Stimulated activated CD4-positive, alpha-beta T cell treated with anti-CD3 and anti-CD28 coated beads, Interleukin-4, amount 100 ng/mL, for 1 hour (primary cell): ENCODE data around the gene CASZ1.

ENCODE experiments used
- DNase-seq: peaks from one replicate; pipeline ENCODE4 v3.0.0-alpha.2; 2020

CASZ1 gene

DNA sequence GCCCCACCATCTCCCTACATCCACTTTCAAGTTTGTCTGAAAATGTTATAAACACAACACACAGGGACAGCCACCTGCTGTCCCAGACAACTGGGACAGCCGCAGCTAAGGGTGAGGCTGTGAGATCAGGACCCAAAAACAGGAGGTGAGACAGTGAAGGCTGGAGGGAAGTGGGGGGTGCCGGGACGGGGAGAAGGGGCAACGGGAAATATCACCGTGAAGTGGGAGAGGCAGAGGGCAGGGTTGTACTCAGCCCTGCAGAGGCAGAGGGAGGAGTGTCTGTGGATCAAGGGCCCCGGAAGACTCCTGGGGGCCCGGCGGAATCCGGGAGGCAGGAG lies 114.4 kb downstream of the CASZ1 start:
- DNase-seq = no peak

DNA sequence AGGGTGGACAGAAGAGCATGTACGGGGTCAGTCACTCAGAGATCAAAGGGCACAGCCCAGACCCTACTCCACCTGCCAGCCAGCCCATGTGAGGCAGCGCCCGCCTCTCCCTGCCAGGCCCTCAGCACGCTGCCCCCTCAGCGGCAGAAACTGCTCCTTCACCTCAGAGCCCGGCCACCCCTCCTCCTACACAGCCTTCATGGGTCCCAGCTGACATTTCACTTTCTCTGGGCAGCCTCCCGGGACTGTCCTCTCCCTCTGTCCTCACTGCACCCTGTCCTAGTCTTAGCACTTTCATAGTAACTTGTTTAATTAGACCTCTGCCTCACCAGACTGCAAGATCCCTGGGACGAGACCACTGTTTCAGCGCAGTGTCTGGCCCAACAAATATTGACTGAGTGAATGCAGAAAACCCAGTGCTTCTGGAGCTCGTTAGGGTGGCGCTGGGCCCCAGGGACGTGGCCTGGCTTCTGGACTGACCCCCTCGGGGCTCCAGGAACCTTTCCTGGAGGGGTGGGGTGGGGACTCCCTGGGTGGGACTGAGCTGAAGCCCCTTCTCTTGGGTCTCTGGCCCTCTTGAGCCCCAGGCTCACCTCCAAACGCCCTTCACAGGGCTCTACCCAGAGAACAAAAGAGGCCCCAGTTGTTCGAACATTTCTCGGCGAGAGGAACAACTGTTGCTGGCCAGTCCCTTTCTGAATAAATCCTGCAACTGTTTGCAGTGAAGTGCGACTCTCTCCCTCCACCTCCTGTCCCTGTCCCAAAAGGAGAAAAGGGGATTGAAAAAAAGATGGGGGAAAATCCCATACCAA lies 114.9 kb downstream of the CASZ1 start:
- DNase-seq = no peak

DNA sequence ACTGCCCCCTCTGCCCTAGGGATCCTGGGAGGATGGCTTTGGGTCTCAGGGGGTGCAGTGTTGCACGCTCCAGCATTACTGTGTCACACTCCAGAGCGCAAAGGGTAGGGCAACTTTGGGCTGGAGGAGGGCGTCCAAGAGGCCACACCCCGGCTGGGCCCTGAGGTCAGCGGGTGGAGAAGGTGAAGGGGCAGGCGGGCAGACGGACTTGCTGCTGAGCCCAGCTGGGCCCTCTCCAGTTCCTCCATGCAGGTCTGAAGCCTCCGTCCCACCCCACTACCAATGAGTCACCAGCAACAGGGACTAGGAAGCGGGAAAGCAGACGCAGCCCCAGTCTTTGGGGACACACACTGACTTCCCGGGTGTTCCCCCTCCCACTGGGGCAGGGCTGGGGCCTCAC lies 116.0 kb downstream of the CASZ1 start:
- no peak for DNase-seq

DNA sequence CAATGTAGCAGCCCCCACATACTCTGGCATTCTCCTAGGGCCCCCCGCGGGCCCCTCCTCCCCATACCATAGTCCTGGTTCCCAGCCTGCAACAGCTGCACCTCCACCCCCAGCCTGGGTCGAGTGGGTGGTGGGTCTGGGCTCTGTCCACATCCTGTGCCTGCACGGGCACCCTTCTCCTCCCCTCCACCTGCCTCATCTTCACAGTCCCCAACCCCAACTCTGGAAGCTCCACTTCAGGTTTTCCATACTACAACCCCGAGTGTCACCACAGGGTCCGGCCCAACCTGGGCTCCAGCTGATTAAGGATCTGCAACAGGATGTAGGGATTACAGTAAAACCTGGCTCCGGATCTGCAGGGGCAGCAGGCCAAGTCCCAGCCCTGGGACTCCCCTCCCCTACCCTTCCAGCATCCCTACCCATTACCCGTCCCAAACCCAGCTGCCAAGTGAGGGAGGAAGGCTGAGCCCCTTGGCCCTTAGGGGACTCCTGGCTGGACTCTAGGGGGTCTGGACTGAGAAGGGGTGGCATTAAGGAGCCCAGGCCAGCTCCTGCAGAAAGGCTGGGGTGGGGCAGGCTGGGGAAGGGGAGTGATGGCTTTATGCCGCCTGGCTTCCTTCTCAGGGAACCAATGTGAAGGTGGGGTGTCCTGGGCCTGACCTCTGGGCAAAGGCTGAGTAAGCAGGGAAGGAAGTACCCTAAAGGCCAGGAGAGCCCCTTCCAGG lies 116.8 kb downstream of the CASZ1 start:
- DNase-seq = no peak

DNA sequence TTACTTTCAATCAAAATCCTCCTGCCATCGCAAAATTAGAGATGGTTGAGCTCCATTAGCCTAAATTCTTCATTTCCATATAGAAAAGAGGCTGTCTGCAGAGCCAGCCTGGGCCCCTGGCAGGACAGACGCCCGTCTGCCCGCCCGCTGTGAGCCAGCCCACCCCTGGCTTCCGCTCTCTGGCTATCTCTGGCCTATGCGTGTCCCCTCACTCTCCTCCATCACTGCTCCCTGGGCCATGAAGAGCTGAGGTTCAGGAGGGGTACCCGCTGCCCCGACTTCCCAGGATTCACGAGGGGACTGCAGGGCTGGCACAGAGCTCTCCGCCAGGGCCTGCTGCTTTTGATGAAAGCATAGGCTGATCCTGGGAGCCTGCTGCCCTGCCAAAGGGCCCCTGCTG lies 117.6 kb downstream of the CASZ1 start:
- no peak for DNase-seq

DNA sequence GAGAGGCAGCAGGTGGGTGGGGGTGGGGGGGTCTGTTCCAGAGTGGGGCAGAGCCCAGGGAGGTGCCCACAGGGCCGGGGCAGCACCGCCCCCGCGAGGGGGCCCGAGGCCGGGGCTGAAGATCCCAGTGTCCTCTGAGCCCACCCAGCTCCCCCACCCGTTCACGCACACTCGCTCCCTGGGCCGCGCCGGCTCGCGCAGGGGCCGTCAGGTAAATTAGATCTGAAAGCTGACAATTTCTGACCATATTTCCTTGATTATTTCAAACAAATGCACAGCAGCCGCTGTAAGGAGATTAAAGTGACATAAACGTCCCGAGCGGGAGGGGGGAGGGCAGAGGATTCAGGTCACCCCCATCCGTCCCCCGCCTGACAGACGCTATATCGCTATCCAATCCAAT lies 118.0 kb downstream of the CASZ1 start:
- DNase-seq = no peak

DNA sequence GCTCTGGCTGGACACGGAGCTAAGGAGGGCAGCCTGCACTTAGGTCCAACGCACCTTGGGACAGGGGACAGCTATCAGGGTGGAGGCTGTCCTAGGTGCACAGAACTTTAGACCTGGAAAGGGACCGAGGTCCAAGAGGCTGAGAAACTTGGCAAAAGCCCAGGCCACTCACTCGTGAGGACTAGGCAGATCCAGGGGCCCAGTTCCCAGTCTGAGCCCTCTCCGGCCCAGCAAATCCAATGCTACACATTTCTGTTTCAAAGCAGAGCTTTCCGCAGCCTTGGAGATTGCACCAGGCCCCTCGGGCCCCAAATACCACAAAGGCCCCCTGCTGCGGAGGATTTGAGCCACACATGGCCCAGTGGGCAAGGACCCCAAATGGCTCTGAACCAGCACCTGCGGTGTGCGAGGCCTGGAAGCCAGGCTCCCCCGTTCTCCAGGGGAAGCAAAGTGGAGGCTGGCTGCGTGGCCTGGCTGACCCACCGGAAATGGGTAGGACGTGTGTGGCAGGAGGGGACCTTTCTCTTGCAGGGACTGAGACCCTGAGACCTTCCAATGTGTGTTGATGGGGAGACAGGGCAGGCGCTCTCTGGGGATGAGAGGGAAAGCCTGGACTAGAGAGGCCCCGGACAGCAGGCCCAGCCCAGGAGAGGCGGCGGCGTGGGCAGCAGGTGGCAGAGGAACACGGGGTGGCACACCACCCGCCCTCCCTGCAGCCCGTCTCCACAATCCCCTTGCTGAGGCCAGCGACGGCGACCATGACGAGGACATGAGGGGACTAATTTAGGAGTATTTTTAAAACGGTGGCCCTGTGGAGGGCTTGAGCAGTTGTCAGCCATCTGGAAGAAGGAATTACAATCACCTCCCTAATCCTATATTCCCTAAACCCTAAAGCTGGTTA lies 118.7 kb downstream of the CASZ1 start:
- DNase-seq = no peak

DNA sequence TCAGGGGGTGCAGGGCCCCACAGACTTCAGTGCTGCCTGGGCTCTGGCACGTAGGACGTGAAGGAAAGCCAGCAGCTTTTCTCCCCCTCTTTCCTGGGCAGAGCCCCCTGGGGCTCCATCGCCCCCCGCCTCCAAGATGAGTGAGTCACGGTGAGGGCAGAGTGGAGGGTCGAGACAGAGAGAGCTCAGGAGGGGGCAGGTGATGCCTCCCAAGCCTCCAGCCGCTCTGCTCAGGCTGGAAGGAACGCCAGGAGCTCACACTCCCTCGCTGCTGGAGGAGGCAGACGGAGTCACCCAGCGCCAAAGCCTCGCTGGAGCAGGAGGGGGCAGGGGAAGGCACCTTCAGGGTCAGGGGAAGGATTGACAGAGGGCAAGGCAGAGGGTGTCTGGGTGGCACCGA lies 119.5 kb downstream of the CASZ1 start:
- no peak for DNase-seq

DNA sequence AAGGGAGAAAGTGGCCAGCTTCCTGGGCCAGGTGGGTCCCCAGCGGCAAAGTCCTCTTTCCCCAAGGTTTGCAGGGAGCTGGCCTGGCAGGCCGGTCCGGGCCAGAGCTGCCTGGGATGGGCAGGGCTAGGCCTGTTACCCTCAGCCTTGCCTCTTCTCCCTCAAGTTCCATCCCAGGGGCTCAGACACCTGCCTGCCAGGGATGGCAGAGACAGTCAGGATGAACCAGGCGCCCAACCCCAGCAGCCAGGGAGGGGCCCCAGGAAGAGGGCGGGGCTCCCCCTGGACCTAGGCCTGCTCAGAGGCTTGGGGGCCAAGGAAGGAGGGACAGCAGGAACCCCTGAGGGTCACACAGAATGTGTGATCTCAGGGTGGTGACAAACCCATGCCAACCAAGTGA lies 120.6 kb downstream of the CASZ1 start:
- no peak for DNase-seq

DNA sequence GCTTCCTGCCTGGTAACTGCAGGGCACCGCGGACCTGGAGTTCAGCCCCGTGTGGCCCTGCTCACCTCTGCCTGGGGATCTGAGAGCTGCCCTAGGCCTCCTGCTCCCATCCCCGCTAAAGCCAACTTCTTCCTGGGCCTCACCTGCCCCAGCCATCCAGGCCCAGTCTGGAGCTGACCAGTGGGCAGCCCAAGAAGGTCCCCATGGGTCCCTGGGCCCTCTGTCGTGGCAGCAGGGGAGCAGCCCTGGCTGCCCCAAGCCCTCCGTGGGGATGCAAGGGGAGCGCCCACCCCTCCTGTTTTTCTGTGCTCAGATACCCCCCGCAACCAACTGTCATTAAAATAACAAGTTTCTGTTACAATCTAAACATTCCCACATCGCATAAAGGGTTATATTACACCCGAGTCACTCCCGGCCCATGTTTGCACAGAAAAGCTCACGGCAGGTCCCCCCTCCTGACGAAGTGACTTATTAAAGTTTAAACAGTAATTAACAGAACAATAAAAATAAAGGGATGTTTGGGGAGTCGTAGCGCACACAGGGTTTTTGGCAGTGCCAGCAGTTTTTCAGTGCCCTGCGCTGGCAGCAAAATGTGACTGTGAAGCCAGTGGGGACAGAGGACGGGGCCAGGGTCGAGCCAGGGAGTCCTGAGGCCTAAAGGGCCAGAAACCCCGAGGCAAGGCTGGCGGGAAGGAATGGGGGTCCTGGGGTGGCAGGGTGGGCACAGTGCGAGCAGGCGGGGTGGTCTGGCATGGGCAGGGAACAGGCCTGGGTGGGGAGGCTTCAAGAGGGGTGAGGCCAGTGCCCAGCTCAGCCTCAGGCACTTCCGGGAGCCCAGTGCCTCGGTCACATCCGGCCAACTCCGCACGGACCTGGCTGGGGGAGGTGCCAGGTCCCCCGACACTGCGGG lies 121.5 kb downstream of the CASZ1 start:
- no peak for DNase-seq

DNA sequence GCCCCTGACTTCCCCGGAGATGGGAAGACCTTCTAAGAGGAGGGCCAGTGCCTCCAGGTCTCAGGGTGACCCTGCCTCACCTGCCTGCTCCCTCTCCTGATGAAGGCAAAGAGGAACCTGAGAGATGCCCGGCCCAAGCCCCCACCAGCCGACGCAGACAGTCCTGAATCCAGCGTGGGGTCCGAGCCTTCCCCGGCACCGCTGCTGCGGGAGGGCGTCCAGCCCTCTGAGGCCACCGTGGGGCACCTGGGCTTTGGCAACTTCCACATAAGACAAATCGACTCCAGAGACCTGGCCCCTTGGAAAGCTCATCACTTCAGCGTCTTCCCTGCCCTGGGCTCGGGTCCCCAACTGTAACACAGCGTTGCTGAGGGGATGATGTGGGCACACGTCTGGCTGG lies 122.2 kb downstream of the CASZ1 start:
- no peak for DNase-seq

DNA sequence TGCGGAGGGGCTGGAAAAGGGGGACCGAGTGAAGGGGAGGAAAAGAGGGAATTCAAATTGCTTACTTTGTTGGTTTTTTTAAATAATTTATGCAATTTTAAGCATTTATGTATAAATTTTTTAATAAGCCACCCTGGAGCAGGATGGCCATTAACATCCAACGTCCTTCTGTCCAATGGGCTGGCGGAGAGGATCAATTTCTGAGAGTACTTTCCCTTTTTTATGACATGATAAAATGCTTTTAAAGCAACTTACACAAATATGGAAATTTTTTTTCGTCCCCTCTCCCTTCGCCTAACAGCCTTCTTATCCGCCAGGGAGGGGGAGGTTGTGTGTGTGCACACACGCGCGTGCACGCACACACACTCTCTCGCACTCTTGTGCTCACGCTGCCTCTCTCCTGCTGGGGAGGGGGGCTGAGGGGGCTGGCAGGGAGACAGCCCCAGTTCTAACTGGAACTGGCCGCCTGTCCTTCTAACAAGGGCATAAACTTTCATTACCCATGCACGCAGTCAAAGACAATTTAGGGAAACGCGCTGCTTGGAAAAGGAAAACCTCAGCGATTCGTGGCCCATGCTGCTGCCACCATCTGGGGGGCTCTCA lies 123.2 kb downstream of the CASZ1 start:
- no peak for DNase-seq

DNA sequence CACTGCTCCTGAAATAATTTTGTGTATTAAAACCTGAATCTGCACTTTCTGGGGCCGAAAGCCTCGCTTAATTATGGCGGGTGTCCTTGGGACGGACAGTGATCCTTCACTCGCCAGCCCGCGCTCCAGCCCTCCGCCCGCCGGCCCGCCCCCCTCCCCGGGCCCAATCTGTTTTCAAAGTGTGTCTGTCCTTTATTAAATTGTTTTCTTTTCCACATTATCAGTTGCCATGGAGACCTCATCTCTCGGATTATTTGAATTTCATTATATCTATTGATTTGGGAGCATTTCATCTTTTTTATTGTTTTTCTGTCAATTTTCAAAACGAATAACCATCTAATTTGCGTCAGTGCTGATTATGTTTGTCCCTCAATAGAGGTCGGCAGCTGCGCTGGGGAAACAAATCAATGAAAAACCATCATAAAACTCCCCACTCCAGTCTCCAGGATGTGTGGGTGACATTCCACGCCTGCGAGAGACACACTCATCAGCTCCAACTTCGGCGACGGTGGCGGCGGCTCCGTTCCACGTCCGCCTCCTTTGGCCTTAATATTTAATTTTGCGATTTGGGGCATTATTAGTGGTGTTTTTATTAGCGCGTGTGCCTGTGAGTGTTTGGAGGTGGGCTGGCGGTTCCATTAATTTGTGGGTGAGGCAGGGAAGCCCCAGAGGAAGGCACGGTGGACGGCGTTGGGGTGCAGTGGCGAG lies 123.9 kb downstream of the CASZ1 start:
- DNase-seq = no peak

DNA sequence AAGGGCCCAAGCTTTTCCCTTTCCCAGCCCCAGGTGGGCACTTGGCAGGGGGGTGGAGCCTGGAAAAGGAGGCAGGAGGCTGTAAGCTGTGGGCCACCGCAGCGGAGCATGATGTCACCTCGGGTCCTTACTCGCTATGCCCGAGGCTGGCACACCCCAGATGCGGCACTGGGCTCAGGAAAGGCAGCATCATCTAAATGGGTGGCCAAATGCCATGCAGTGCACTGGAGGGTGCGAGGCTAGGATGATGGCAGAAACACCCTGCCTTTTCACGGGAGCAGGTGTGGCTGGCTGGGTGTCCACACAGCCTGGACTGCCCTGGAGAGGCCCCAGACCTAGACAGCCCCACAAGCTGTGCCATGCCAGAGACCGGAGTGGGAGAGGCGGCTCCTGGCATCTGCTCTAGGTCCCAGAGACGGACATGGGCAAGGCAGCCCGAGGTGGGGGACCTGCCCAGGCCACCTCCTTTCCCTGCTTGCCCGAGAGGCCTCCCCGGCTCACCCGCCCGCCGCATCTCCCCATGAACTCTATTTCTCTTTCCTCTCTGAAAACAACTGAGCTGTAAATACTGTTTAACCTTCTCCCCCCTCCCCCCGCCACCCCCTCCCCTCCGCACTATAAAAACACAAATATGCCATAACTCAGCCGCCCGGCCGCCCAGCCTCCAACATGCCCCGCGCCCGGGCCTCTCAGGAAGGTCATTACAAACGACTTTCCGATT lies 124.7 kb downstream of the CASZ1 start:
- no peak for DNase-seq

DNA sequence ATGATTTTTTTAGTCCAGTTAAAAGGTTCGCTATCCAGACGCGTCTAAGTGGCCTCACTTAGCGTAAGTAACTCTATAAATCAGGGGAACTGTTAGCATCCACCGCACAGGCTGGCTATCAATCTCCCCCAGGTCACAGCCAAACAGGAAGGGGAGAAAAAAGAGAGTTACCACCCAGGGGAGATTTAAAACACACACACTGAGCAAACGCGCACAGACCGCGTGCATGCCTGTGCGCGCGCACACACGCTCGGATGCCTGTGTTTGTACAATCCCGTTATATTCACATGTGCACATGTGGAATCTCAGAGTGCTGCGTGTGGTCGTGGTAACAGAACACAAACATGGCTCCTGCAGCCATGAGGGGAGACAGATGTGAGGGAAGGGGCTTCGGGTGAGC lies 125.4 kb downstream of the CASZ1 start:
- no peak for DNase-seq

DNA sequence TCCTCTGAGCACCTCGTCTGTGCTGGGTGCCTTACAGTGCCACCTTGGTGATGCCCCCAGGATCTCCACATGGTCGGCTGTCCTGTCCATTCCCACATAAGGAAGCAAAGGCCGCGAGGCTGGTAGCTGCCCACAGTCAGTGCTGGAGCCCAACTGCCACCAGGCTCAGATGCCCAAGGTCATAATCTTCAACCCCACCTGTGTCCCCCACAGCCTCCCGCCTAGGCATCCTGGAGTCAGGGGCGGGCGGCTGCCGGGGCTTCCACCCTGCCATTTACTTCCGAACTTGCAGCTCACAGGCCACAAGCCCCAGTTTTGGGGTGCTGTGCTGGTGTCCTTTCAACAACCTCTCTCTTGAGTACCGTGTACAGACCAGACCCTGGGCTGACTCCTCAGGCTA lies 126.3 kb downstream of the CASZ1 start:
- DNase-seq = no peak

DNA sequence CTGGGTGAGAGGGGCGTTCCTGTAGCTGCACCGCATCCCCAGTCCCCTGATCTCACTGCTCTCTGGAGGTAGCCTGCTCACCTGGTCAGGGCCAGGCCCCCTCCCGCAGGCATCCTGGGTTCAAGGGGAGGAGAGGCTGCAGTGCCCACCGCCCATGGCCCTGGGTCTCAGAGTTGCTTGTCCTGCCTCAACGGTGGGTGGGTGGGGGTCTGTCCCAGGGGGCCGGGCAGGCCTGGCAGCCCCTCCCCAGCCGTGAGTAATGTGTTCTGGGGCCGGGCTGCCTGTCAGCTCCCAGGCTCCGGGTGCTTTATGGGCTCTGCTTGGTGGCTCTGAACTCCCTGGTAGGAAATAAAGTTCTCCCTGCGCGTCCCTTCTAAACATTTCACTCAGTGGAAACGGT lies 126.9 kb downstream of the CASZ1 start:
- no peak for DNase-seq

DNA sequence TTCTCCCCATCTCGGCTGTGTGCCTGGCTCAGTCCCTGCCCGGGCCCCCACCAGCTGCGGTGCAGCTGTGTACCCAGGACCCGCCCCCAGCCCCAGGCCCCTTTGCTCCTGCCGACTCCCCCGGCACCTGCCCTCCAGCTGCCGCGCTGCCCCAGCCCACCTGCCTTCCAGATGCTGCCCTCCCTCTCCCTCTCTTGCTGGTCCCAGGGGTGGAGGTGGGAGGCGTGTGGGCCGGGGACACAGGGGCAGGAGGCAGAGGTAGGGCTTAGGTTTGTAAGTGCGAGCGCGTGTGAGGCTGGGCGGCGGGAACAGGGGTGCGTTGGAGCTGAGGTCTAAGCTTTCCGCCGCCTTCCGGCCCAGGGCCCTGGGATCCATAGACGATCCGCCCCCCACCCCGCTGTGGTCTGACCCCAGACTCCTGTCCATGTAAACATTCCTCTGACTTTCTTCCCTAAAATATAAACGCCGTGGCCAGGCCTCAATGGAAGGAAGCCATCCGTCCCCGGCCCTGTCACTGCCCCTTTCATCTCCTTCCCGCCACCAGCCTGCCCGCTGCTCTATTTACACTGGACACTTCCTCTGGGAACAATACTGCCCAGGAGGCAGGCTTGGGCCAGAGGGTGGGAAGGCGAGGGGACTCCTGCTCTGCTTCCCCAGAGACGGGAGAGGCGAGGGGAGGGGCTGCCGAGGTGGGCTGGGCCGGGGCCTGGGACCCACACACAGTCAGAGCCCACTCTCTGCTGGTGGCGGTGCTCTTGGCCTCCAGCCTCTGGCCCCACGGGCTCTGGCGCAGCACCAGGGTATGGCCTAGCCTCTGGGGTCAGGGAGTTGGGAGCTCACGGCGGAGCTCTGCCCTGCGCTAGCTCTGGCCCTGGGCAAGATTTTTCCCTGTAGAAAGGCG lies 128.3 kb downstream of the CASZ1 start:
- DNase-seq = no peak
